GM12801 (cell line): Measurements from ENCODE around the gene MACROD1.

Source experiments
- TF ChIP-seq, protein P1 (sequence below): IDR thresholded peaks from one replicate; pipeline ENCODE4 v1.5.1; 2011; ENCODE audit warnings: control low read depth; ENCODE audit not compliant: insufficient read length; ENCODE audit errors: extremely low read depth

The MACROD1 gene

DNA sequence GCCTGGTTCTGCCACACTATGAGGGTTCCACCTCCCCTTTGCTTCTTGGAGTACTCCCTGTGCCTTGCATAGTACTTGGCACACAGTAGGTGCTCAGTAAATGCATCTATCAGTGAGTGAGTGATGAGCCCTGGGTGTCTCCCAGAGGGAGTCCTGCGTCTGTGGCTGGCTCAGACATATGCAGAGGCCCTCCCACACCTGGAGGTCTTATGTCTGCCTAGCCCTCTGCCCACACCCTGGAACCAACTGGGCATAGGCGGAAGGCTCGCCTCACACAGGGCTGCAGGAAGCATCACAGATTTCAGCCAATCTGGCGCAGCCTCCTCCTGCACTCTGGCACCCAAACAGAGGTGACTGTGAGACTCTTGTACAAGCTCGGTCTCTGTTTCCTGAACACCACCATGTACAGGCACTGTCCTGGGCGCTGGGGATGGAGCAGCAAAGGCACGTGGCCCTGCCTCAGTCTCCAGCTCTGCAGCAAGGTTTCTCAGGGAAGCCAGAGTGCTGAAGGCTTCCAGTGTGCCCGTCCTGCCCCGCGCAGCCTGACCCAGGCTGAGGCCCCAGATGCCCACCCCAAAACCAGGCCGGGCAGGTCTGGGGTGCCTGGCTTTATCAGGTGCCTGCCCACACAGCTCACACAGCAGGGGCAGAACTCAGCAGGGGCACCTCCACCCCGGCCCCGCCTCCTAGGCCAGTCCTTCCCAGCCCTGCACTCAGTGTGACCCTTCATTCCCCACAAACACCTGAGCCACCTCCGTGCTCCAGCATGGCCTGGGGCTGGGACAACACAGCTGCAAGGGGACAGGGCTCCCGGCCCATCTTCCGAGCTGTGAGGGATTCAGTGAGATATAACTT lies 103.5 kb downstream of the MACROD1 start:
- TF ChIP-seq, protein P1, sequence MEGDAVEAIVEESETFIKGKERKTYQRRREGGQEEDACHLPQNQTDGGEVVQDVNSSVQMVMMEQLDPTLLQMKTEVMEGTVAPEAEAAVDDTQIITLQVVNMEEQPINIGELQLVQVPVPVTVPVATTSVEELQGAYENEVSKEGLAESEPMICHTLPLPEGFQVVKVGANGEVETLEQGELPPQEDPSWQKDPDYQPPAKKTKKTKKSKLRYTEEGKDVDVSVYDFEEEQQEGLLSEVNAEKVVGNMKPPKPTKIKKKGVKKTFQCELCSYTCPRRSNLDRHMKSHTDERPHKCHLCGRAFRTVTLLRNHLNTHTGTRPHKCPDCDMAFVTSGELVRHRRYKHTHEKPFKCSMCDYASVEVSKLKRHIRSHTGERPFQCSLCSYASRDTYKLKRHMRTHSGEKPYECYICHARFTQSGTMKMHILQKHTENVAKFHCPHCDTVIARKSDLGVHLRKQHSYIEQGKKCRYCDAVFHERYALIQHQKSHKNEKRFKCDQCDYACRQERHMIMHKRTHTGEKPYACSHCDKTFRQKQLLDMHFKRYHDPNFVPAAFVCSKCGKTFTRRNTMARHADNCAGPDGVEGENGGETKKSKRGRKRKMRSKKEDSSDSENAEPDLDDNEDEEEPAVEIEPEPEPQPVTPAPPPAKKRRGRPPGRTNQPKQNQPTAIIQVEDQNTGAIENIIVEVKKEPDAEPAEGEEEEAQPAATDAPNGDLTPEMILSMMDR: no peak

DNA sequence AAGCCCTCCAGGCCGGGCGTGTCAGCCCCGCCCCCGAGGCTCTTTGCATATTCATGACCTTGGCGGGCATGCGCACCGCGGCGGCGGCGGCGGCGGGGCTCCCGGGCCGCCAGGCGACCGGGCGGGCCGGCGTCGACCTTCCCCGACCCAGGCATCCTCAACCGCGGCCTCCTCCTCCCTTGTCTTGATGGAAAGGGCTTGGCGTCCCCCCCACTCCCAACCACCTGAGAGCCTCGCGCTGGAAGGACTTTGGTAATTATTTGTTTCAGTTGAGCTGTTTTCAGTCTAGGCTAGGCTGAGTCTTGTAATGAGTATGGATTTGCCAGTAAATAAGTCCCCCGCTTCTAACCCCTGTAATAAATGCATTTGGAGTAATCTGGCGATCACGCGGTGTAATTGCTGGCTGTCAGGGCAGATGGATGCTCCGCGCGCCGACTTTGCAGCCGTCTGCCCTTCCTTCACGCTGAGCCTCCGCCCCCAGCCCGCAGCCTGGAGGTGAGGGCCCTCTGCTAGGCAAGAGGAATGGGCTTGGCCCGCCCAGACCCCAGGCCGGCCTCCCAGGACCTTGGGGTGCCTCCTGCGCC lies 105.0 kb downstream of the MACROD1 start:
- TF ChIP-seq, protein P1: no peak

DNA sequence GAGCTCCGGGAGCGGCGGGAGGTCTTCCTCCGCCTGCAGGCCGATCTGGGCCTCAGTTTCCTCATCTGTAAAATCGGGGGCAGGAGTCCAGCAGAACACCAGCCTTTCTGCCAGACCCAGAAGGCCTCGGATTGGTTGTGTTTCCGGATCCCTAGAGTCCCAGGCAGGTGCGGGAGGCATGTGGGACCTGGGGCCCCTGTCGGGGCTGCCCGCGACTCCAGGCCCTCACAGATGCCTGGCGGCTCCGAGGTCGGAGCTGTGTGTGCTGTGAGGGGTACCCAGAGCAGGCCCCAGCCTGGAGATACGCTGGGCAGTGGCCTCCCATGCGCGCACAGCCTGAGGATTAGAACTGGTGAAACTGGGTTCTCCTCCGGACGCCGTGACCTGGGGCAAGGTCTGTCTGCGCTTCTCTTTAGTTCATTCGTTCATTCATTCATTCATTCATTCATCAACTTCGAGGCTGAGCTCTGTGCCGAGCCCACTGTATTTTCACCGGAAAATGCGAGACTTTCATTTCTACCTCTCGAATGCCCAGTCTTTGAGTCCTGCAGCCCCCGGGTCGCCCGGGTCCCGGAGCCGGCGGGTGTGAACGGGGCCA lies 105.6 kb downstream of the MACROD1 start:
- TF ChIP-seq, protein P1: no peak

DNA sequence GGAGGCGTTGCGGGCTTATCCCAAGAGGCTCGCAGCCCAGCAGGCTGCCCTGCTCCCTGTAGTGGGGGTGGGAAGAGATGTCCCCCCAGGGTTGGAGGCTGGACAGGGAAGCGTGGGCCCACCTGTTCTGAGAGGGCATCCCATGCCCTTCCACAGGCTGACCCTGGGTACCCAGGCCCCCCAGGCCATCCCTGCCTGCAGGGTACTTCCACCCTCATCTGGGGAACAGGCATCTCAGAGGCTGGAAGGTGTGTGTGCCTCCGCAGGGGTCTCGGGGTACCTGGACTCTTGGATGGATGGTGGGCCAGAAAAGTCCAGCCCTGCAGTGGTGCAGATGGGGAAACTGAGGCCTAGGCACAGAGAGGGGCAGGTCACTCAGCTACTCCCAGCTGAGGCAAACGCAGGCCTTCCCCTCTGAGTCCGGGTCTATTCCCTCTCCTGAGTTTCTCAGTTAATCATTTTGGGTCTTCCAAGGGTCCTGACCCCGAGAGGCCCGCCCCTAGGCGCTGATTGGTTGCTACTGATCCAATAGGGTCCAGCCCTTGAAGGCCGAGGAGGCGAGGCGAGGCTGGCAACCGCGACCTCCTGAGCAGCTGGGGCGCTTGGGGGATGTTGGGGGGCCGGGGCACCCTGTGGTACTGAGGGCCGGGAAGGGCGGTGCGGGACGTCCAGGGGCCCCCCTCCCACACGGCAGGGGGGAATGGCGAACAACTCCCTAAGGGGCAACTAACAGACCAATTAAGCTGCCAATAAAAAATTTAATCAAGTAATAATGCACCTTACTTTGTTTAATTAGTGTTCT lies 106.4 kb downstream of the MACROD1 start:
- TF ChIP-seq, protein P1: no peak

DNA sequence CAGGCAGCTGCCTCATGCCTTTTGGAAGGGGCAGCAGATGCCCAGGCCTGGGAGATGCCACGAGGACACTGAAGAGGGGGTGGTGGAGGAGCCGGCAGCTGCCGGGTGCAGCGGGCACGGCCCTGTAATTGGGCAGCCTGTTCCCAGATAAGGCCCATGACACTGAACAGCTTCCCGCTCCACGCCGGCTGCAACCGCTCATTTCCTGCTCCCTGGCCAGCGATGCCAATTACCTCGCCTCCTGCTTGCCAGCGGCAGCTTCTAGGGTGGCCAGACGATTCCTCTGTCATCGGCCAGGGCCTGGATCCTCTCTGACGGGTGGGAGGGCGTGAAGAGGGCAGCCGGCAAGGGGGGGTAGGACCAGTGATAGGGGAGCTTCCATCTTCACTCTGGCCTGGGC lies 107.4 kb downstream of the MACROD1 start:
- TF ChIP-seq, protein P1: no peak

DNA sequence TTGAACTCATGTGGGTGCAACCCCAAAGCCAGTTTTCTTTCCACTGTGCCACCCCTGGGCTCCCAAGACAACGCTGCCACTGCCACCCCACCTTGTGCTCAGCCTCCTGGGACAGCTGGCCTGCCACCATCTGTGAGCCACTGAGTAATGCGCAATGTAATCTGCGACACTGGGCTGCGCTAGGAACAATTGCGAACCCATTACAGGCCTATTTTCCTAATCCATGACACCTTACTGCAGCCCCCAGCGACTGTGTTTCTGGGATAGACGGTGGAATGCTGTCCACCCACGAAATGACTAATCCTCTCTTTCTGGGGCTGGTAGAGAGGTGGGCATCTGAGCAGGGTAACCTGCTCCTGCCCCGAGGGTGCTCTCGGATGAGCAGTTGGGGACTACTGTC lies 108.0 kb downstream of the MACROD1 start:
- TF ChIP-seq, protein P1: no peak

DNA sequence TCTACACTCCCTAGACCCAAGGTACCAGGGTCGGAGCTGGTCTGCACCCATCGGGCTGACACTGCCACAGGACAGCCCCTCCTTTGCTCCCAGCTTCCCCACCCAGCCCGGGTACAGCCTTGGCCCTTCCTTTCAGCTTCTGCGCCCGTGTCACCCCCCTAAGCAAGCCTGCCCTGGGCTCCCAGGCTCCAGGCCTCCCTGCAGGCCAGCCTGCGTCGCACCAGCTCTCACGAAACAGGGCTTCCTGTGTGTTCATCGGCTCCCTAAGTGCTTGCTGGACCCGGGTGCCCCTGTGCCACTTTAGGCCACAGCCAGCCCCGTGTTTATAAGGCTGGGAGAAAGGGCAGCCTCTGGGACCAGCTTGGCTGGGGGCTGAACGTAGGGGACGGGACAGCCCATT lies 109.1 kb downstream of the MACROD1 start:
- TF ChIP-seq, protein P1: no peak
